Measurements from ENCODE around the gene MYOM1.

MYOM1 gene

GRCh38 chr18:3156325-3156640 lies 63.5 kb downstream of the MYOM1 start:
- TF ChIP-seq, protein P1, sequence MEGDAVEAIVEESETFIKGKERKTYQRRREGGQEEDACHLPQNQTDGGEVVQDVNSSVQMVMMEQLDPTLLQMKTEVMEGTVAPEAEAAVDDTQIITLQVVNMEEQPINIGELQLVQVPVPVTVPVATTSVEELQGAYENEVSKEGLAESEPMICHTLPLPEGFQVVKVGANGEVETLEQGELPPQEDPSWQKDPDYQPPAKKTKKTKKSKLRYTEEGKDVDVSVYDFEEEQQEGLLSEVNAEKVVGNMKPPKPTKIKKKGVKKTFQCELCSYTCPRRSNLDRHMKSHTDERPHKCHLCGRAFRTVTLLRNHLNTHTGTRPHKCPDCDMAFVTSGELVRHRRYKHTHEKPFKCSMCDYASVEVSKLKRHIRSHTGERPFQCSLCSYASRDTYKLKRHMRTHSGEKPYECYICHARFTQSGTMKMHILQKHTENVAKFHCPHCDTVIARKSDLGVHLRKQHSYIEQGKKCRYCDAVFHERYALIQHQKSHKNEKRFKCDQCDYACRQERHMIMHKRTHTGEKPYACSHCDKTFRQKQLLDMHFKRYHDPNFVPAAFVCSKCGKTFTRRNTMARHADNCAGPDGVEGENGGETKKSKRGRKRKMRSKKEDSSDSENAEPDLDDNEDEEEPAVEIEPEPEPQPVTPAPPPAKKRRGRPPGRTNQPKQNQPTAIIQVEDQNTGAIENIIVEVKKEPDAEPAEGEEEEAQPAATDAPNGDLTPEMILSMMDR (IDR thresholded peaks at IDR 0.05), result no peak

- TF ChIP-seq, protein P1 (IDR thresholded peaks at IDR 0.05), result no peak
Measured at GRCh38 chr18:3154214-3154613, 65.6 kb downstream of the MYOM1 start.

GRCh38 chr18:3153107-3153704 lies 66.6 kb downstream of the MYOM1 start:
- TF ChIP-seq, protein P1 (IDR thresholded peaks at IDR 0.05), result no peak

- TF ChIP-seq, protein P1 (IDR thresholded peaks at IDR 0.05), result no peak
Measured at GRCh38 chr18:3152294-3152693, 67.5 kb downstream of the MYOM1 start.

DNA sequence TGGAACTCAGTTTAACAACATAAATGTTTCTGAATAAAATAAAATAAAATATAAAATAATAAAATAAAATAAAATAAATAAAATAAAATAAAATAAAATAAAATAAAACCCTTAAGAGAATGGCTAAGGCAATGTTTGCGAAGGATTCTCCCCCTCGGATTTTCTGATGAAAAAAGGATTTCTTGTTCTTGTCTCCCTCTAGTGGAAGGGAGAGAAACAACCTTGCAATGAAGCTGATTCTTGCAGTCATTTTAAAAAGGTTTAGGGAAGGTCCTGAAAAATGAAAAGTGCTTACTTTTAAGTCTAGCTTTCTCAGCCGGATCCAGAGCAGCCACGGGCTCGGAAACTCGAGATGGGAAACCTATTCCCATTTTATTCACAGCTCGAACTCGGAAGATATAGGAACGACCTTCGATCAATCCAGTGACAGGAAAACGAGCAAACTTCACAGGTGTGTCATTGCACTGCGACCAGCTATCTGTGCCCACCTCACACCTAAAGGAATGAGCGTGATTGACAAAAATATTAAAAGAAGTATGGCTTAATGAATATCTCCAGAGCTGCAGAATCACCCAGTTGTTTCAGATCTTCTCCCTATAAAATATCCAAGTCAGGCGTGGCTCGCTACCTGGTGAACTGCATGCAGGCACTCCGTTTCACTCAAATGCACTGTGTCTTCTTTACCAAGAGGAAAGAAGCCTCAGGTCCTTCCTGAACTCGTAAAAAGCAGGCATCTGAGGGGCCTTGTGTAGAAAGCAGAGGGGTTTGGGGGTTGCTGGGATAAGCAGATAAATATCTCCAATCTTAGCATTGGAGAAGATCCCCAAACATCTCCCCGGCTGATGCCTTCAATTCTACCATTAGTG lies 68.1 kb downstream of the MYOM1 start:
- TF ChIP-seq, protein P1 (IDR thresholded peaks at IDR 0.05), result peak; percentile 68

GRCh38 chr18:3150688-3151087 lies 69.1 kb downstream of the MYOM1 start:
- TF ChIP-seq, protein P1 (IDR thresholded peaks at IDR 0.05), result no peak

DNA sequence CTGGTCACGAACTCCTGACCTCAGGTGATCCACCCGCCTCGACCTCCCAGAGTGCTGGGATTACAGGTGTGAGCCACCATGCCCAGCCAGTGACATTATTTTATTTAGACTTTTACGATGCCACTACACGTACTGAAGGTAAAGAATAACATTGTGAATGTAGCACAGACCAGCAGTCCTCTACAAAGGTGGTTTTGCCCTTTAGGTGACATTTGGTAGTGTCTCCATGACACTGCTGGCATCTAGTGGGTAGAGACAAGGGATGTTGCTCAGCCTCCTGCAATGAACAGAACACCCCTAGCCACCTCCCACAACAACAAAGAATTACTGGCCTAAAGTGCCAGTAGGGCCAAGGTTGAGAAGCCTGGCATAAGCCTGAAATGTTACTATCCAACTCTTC lies 69.5 kb downstream of the MYOM1 start:
- TF ChIP-seq, protein P1 (IDR thresholded peaks at IDR 0.05), result no peak

Data from LNCAP (cell line).